Trophoblast cell (in vitro differentiated cells and primary cell): Measurements from ENCODE around the gene KRT27.
A peak's percentile ranks its signal among the peaks of the same experiment; 100 is the strongest.

ENCODE experiments used
- DNase-seq, 2 donors: peaks; one replicate each; pipeline ENCODE4 v3.0.0-alpha.2; 2016
- H2AFZ ChIP-seq: 2 replicates; pipeline ENCODE4 v1.6.1; 2013; ENCODE audit warnings: low read length, moderate library complexity, mild to moderate bottlenecking; ENCODE audit not compliant: insufficient read depth, poor library complexity
- H2AK5ac ChIP-seq: 2 replicates; pipeline ENCODE4 v1.6.1; 2013; ENCODE audit warnings: mild to moderate bottlenecking, low read length
- H2BK120ac ChIP-seq: 2 replicates; pipeline ENCODE4 v1.6.1; 2013; ENCODE audit warnings: low read length, mild to moderate bottlenecking, moderate library complexity; ENCODE audit not compliant: insufficient read depth, poor library complexity
- H2BK12ac ChIP-seq: 2 replicates; pipeline ENCODE4 v1.6.1; 2013; ENCODE audit warnings: mild to moderate bottlenecking, low read length, moderate library complexity
- H2BK5ac ChIP-seq: 2 replicates; pipeline ENCODE4 v1.6.1; 2013; ENCODE audit warnings: low read length, low read depth, moderate library complexity, mild to moderate bottlenecking; ENCODE audit not compliant: poor library complexity
- H3K14ac ChIP-seq: 2 replicates; pipeline ENCODE4 v1.6.1; 2013; ENCODE audit warnings: mild to moderate bottlenecking, low read length
- H3K18ac ChIP-seq: 2 replicates; pipeline ENCODE4 v1.6.1; 2013; ENCODE audit warnings: mild to moderate bottlenecking, low read length
- H3K23ac ChIP-seq: 2 replicates; pipeline ENCODE4 v1.6.1; 2013; ENCODE audit warnings: low read length
- H3K27ac ChIP-seq: 2 replicates; pipeline ENCODE4 v1.5.1; 2013; ENCODE audit warnings: low read depth, mild to moderate bottlenecking, inconsistent platforms, low read length, moderate library complexity
- H3K27me3 ChIP-seq: 2 replicates; pipeline ENCODE4 v1.6.1; 2013; ENCODE audit warnings: inconsistent platforms, mild to moderate bottlenecking, low read length, moderate library complexity; ENCODE audit not compliant: insufficient read depth
- H3K36me3 ChIP-seq, 2 experiments: 1 replicate in 1 of 2; 2 replicates in 1 of 2; pipeline ENCODE4 v1.6.1; 2013; ENCODE audit warnings: low read length in 2 of 2, mild to moderate bottlenecking in 2 of 2, moderate library complexity in 1 of 2; ENCODE audit not compliant: insufficient read depth in 2 of 2, control insufficient read depth in 1 of 2
- H3K4ac ChIP-seq: 2 replicates; pipeline ENCODE4 v1.6.1; 2013; ENCODE audit warnings: low read depth, mild to moderate bottlenecking, low read length, moderate library complexity
- H3K4me1 ChIP-seq, 2 experiments: 1 replicate in 1 of 2; 2 replicates in 1 of 2; pipeline ENCODE4 v1.6.1; 2013; ENCODE audit warnings: low read length in 2 of 2, mild to moderate bottlenecking in 2 of 2, moderate library complexity in 1 of 2; ENCODE audit not compliant: insufficient read depth in 2 of 2, control insufficient read depth in 1 of 2
- H3K4me2 ChIP-seq: 2 replicates; pipeline ENCODE4 v1.6.1; 2013; ENCODE audit warnings: inconsistent platforms, mild to moderate bottlenecking, low read length, moderate library complexity
- H3K4me3 ChIP-seq: 2 replicates; pipeline ENCODE4 v1.5.1; 2013; ENCODE audit warnings: mild to moderate bottlenecking, low read depth, low read length, inconsistent platforms
- H3K79me1 ChIP-seq: one replicate; pipeline ENCODE4 v1.6.1; 2013; ENCODE audit warnings: low read length
- H3K79me2 ChIP-seq: 2 replicates; pipeline ENCODE4 v1.6.1; 2013; ENCODE audit warnings: low read length, mild to moderate bottlenecking; ENCODE audit not compliant: control insufficient read depth, insufficient read depth, poor library complexity
- H3K9ac ChIP-seq: 2 replicates; pipeline ENCODE4 v1.6.1; 2013; ENCODE audit warnings: mild to moderate bottlenecking, low read length
- H3K9me3 ChIP-seq: 2 replicates; pipeline ENCODE4 v1.6.1; 2013; ENCODE audit warnings: low read depth, mild to moderate bottlenecking, control low read depth, inconsistent platforms, low read length; ENCODE audit not compliant: insufficient read depth
- H4K12ac ChIP-seq: 2 replicates; pipeline ENCODE4 v1.6.1; 2013; ENCODE audit warnings: low read depth, mild to moderate bottlenecking, low read length, moderate library complexity
- H4K8ac ChIP-seq: 2 replicates; pipeline ENCODE4 v1.6.1; 2013; ENCODE audit warnings: low read depth, mild to moderate bottlenecking, low read length, moderate library complexity
- H4K91ac ChIP-seq: one replicate; pipeline ENCODE4 v1.6.1; 2013; ENCODE audit warnings: low read depth, mild to moderate bottlenecking, low read length, moderate library complexity
- WGBS: extraction: QIAGEN DNeasy Blood & Tissue Kit; methylation state at CpG from one replicate; pipeline ENCODE4 v1.1.7; 2013; ENCODE audit warnings: missing lambda C conversion rate; ENCODE audit not compliant: insufficient read length, insufficient coverage; ENCODE audit errors: extremely low coverage; 5-methylcytosine and 5-hydroxymethylcytosine counted together

Gene KRT27

GRCh38 chr17:40825599-40825998, 43.2 kb upstream of the KRT27 start:
- H2BK5ac ChIP-seq = no peak overlapping the region
- H3K27ac ChIP-seq = no peak overlapping the region
- H2AK5ac ChIP-seq = no peak overlapping the region
- no peak overlapping the region for H4K12ac ChIP-seq
- H3K36me3 ChIP-seq = peaks cover 0 to 2% of the 10 kb centered on the region in 2 experiments
- no peak overlapping the region for H2BK12ac ChIP-seq
- no peaks in the 10 kb centered on the region for H3K4me1 ChIP-seq
- H2BK120ac ChIP-seq = no peak overlapping the region
- DNase-seq = no peak
- H3K9ac ChIP-seq = no peak overlapping the region
- H3K23ac ChIP-seq = peak overlapping the region; percentile 22
- H3K18ac ChIP-seq = no peak overlapping the region
- H4K8ac ChIP-seq = no peak overlapping the region
- H3K14ac ChIP-seq = no peak overlapping the region
- no peak overlapping the region for H3K4me3 ChIP-seq
- WGBS = no CpG with 5 or more reads among the region's 2 CpGs
- H3K79me2 ChIP-seq = no peaks in the 10 kb centered on the region
- no peaks in the 10 kb centered on the region for H3K9me3 ChIP-seq
- no peak overlapping the region for H3K4ac ChIP-seq
- H2AFZ ChIP-seq = no peak overlapping the region
- H3K27me3 ChIP-seq = no peaks in the 10 kb centered on the region
- H3K79me1 ChIP-seq = no peaks in the 10 kb centered on the region
- no peak overlapping the region for H4K91ac ChIP-seq
- no peak overlapping the region for H3K4me2 ChIP-seq

DNA sequence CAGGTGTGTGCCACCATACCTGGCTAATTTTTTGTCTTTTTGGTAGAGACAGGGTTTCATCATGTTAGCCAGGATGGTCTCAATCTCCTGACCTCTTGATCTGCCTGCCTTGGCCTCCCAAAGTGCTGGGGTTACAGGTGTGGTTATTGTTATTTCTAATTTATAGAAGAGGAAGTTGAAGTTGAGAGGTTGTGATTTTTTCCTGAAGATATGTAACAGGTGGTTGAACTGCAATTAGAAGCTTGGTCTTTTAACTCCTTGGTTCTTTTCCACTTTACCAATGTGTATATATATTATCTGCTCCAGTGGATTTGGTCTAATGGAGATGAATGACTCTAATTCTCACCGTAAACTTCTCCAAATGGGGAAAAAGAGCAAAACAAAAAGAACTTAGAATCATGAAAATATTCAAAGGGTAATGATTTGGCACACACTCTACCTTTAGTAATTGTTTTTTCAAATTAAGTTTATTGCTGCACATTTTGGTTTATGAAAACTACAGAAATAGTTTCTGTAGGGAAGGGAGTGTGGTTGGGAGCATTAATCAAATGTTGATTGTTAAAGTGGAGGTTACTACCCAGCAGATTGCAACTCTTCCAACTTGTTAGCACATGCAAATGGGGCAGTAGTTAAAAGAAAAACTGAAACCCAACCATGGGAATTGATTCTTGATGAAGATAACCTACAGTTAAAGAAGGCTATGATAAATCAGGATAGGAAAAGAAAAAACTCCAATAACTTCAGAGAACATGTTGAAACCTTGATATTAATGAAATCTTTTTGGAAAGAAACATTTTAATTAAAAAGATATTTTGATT, 41.9 kb upstream of the KRT27 start:
- H2AFZ ChIP-seq = no peak overlapping the region
- H3K18ac ChIP-seq = no peak overlapping the region
- H2BK120ac ChIP-seq = no peak overlapping the region
- H3K14ac ChIP-seq = no peak overlapping the region
- H4K8ac ChIP-seq = no peak overlapping the region
- WGBS = no CpG with 5 or more reads among the region's 1 CpG
- H3K4me3 ChIP-seq = no peak overlapping the region
- no peak overlapping the region for H3K4me2 ChIP-seq
- no peaks in the 10 kb centered on the region for H3K4me1 ChIP-seq
- H3K27me3 ChIP-seq = no peaks in the 10 kb centered on the region
- H3K79me1 ChIP-seq = no peaks in the 10 kb centered on the region
- H4K91ac ChIP-seq = no peak overlapping the region
- no peaks in the 10 kb centered on the region for H3K79me2 ChIP-seq
- H3K4ac ChIP-seq = no peak overlapping the region
- H2BK5ac ChIP-seq = no peak overlapping the region
- no peak overlapping the region for H3K23ac ChIP-seq
- H4K12ac ChIP-seq = no peak overlapping the region
- H2BK12ac ChIP-seq = no peak overlapping the region
- H3K36me3 ChIP-seq = peaks cover 0 to 2% of the 10 kb centered on the region in 2 experiments
- H2AK5ac ChIP-seq = no peak overlapping the region
- DNase-seq = no peak
- no peaks in the 10 kb centered on the region for H3K9me3 ChIP-seq
- no peak overlapping the region for H3K27ac ChIP-seq
- H3K9ac ChIP-seq = no peak overlapping the region

DNA sequence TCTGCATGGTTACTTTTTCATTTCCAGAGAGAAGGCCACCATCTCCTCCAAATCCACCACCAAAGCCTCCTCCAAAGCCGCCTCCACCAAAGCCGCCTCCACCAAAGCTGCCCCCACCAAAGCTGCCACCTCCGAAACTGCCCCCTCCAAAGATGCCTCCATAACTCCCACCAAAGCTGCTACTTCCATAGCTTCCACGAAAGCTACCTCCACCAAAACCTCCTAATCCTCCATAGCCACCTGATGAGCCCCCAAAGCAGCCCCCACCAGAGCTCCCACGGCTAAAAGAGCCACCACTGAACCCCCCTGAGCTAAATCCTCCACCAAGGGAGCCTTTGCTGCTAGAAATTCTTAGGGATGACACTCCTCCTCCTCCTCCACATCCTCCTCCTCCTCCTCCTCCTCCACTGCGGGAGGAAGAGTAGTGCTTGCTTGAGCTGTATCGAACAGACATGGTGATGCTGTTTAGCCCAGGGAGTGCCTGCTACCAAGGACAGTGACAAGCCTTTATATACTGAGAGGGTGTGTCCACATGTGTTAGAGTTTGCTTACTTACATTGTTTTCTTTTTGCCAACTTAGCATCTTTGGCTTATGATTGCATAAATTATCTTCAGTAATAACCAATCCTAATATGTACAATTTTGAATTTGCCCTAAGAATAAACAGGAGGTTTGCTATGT, 39.9 kb upstream of the KRT27 start, which contains the start of gene KRT10:
KRT10 (minus strand) TSS at position 483 of the 681 bp plus-strand sequence; CDS start at position 454, 29 bp downstream.
- Histone ChIP-seq H3K27me3 (no peaks in the 10 kb centered on the region), H2BK5ac (no peak within 1 kb of the TSS), H2AFZ (no peak within 1 kb of the TSS), H4K91ac (no peak within 1 kb of the TSS), H3K27ac (no peak within 1 kb of the TSS), H3K9me3 (no peaks in the 10 kb centered on the region), H3K4me3 (no peak within 1 kb of the TSS), H3K4me1 (no peaks in the 10 kb centered on the region), H3K36me3 (peaks cover 0 to 4% of the 10 kb centered on the region in 2 experiments), H3K9ac (no peak within 1 kb of the TSS), H3K4ac (no peak within 1 kb of the TSS), H4K8ac (no peak within 1 kb of the TSS), H3K4me2 (no peak within 1 kb of the TSS), H2BK12ac (no peak within 1 kb of the TSS), H2AK5ac (no peak within 1 kb of the TSS), H2BK120ac (no peak within 1 kb of the TSS), H3K14ac (no peak within 1 kb of the TSS), H3K79me1 (peaks cover 3% of the 10 kb centered on the region), H3K23ac (no peak within 1 kb of the TSS), H4K12ac (no peak within 1 kb of the TSS), H3K79me2 (peaks cover 2% of the 10 kb centered on the region), H3K18ac (no peak within 1 kb of the TSS)
- DNase-seq = no peak
- WGBS = no CpG with 5 or more reads among the region's 7 CpGs

- no peak overlapping the region for H3K27ac ChIP-seq
- no peaks in the 10 kb centered on the region for H3K27me3 ChIP-seq
- no peak overlapping the region for H4K12ac ChIP-seq
- H3K14ac ChIP-seq = no peak overlapping the region
- H3K18ac ChIP-seq = no peak overlapping the region
- H3K23ac ChIP-seq = no peak overlapping the region
- no peak overlapping the region for H3K4ac ChIP-seq
- H2BK120ac ChIP-seq = no peak overlapping the region
- peaks cover 1% of the 10 kb centered on the region for H3K9me3 ChIP-seq
- H4K91ac ChIP-seq = no peak overlapping the region
- H3K79me1 ChIP-seq = peaks cover 3% of the 10 kb centered on the region
- H4K8ac ChIP-seq = no peak overlapping the region
- no peaks in the 10 kb centered on the region for H3K4me1 ChIP-seq
- peaks cover 0 to 9% of the 10 kb centered on the region in 2 experiments for H3K36me3 ChIP-seq
- no peak overlapping the region for H3K9ac ChIP-seq
- peaks cover 2% of the 10 kb centered on the region for H3K79me2 ChIP-seq
- H2BK12ac ChIP-seq = no peak overlapping the region
- H2AK5ac ChIP-seq = no peak overlapping the region
- no peak overlapping the region for H2AFZ ChIP-seq
- no peak overlapping the region for H3K4me3 ChIP-seq
- DNase-seq = no peak
- no peak overlapping the region for H2BK5ac ChIP-seq
- H3K4me2 ChIP-seq = no peak overlapping the region
These were observed 39.2 kb upstream of the KRT27 start for GRCh38 chr17:40821536-40821935.
